GM19395 (cell line): Measurements from ENCODE around the gene SYK.
"Not testable (repeated sequence)": the region's sequence is repeated elsewhere in the genome, so short reads cannot be mapped to it uniquely, and the experiment has no call there.

ENCODE experiments used
- ATAC-seq: cut with Tn5 transposase; IDR thresholded peaks from one replicate; pipeline ENCODE4 v1.9.1; 2021; ENCODE audit warnings: mild to moderate bottlenecking, moderate library complexity; ENCODE audit not compliant: unreplicated experiment

The SYK gene

DNA sequence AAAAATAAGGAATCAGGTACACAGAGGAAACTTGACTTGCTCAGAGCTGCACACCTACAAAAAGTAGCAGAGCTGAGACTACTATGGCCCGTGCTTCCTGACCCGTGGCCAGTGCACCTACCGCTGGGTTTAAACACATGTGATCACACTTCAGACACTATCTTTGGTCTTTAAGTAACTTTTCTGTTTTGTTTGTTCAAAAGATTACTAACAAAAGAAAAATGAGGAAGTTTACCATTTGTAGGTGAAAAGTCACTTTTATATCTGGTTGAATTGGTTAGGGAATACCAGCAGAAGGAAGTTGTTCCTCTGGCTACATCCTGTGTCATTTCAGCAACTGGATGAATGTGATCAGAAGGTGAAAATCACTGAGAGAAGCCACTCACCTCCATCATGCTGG is 6.5 kb upstream of the SYK start:
- ATAC-seq, result peak; percentile 48

DNA sequence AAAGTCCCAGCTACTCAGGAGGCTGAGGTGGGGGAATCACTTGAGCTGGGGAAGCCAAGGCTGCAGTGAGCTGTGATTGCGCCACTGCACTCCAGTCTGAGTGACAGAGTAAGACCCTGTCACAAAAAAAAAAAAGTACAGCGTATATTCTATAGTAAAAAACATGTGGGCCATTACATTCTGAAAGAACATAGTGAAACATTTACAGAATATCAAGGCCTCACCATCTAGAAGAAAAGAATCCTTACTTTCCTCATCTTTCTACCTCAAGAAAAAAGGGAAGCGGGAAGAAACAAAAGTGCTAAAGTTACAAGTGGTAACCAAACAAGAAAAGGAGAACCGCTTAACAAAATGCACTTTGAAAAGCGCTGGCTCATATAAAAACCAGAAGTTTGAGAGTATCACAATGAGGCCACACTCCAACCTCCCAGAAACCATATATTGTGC is 5.7 kb upstream of the SYK start:
- ATAC-seq, result peak; percentile 41

DNA sequence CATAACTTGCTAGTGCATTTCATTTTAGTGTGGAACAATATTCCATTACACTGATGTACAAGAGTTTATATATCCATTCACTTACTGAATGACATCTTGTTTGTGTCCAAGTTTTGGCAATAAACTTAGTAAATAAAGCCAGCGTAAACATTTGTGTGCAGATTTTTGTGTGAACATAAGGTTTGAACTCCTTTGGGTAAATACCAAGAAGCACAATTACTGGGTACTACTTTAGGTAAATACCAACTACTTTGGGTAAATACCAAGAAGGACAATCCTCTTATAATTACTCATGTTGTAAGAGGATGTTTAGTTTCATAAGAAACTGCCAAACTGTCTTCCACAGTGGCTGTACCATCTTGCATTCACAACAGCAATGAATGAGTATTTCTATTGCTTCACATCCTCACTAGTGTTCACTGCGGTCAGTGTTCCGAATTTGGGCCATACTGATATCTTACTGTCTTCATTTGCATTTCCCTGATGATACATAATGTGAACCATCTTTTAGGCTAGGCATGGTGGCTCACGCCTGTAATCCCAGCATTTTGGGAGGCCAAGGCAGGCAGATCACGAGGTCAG is 2.3 kb upstream of the SYK start:
- no peak for ATAC-seq

DNA sequence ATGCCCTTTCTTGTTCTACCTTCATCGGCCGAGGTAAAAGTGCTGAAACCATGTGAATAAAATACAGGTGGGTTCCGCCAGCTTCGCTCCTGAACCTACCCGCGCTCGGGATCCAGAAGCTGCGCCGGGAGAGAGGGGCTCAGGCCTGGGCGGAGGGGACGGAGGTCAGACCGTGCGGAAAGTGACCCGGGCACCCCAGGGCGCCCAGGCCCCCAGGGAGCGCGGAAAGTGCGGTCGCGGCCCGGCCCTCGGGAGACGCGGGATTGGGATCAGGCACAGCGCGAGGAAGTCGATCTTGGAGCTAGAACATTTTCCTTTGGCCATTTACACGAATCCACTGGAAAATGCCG is 329 bp downstream of the SYK start:
- peak; percentile 10 for ATAC-seq

DNA sequence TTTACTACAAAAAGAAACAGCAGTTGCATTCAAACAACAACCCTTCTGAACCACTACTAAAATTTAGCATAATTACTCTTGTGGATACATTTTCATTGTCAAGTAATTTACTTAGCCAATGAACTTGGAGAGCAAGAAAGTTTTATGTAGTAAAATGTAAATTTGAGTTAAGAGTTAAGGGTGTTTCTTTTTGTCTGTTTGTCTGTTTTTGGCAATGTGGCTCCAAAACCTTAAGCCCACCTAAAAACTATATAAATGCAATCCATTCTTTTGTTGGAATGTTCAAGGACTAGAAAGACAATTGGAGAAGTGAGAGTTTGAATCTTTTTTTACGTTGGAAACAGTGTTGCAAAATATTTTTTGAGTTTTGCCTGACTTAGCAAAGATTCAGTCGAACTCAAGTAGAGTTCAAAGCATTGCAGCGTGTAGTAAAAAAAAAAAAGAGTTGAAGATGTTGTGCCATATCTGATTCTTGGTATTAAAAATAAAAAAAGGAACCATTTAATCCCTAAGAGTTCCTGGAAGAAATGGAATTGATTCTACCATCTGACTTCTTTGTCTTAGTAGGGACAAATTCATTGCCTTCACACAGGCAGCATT is 867 bp downstream of the SYK start:
- no peak for ATAC-seq

DNA sequence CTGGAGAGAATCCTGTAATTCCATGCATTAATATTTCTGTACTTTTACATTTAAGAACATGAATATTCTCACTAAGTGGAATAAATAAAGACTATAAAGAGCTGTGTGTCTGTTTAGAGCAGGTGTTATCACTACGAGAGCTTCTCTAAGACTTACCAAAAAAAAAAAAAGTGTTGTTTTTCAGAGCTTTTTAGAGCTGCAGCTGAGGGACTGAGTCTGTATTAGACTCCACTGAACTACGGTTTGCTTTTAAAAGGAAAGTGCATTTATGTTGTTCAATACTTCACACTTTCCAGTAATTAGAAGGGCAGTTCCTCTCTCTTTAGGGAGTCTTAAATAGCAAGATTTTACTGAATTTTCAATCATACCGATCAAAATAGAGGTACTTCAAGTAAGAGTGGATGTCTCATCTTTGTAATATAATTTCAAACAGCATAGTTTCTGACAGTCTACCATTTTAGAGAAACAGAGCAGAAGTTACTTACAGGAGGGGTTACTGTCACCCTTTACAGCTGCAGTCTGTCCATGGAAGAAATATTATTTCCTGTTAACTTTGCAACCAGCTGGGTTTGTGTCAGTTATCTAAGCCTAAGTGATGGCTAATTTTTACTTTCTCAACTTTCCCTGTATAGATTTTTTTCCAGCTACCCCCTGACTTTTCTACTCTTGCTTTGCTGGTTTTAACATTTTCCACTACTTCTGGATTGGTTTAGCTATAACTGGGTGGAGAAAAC is 2.4 kb downstream of the SYK start:
- peak; percentile 26 for ATAC-seq

DNA sequence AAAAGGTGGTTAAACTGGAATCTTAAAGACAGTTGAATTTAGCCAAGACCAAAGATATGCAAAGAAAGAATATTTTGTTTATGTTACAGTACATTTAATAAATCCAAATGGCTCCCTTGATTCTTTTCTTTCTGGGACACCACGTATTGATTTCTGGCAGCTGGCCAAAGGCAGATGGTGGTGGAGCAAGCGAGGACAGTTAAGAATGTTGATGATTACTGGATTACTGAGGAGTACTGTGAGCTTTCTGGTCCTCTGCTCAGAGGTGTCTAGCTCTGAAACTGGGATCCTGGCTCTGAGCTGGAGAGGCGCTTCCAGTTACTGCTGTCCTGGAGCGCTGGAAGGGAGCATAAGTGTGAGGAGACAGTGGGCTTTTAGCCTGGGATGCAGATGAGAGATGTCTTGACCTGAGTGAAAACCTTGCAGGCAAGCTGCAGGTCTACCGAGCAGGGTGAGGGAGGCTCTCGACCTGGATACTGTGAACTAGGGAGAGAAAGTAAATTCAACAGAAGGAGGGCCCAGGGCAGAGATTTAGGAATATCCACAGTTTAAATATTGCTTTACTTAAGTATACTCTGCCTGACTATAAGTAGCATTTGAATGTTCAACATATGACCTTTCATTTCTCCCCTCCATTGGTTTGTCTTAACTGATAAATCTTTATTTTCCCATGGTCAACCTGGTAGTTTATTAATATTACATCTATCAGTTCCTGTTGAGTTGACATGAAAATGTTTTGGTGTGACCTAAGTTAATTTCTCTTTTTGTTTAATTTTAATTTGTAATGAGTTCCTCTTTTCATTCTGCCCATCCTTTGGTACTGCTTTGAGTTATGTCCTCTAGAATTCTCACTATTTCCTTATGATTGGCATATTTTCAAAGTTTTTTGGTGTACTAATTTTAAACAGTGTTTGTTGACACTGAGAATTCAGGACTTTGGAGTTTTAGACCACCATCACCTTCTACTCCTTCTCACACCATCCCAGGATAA is 3.7 kb downstream of the SYK start:
- no peak for ATAC-seq

DNA sequence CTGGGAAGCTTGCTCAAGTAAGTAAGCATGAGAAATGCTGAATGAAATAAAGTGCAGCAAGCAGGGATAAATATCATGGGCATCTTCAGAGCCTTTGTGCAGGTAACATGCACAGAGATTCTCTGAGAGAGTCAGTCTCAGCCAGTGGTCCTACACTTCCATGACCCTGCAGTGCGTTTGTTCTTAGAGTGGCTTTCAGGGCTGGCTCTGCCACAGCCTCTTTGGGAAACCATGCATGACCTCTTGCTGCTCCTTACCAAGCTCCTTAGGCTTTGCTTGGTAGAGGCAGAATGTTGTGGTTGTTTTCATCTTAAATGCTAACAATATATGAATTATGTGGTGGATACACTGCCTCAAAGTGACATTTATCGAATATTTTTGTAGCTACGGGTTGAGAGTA is 5.4 kb downstream of the SYK start:
- no peak for ATAC-seq

DNA sequence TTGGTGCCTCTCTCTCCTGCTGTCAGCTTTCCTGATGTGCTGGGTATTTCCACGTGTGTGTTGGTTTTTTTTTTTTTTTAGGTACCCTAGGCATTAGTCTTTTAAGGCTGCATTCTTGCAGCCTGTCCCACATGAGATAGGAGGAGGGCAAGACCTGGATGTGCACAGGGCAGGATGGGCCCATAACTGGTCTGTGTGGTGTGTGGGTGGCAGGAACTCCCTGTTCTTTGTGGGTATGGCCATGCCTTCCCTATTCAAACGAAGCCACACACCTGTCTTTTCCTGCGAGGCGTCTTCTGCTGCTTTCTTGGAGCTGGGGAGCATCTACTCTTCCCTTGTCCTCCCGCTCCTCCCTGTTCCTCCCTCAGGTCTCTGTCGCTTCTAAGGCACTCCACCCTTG is 6.8 kb downstream of the SYK start:
- no peak for ATAC-seq

DNA sequence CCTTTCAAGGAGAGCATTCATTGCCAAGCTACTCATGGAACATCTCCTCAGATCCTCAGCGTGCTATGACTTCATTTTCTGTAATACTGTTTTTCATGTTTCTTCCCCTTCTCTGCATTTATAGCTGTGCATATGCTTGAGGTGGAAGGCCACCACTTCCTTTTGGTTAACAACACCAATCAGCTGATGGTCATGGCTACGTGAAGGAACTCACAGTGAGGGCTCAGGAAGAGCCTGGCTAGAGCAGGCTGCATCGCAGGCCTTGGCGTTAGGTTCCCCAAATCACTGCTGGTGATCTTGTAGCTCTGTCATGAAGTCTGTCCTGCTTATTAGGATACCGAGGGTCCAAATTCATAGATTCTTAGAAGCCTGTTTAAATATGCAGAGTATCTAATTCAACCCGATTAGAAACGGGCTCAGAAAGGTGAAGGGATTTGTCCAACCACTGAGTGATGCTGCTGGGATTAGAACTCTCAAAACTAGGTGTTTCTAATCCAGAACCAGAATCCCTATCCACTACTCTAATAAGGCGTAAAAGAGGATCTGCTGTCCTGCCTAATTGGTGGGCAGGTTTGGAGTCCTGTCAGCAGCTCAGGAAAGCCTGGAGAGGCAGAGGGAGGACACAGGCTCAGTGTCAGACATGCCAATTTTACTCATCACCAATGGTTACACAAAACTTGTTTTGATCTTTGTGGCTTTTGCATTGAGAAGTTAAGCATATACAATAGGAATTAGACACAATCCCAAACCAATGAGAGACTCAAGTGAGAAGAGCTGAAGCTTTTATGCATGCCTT is 7.5 kb downstream of the SYK start:
- ATAC-seq, result peak; percentile 44

DNA sequence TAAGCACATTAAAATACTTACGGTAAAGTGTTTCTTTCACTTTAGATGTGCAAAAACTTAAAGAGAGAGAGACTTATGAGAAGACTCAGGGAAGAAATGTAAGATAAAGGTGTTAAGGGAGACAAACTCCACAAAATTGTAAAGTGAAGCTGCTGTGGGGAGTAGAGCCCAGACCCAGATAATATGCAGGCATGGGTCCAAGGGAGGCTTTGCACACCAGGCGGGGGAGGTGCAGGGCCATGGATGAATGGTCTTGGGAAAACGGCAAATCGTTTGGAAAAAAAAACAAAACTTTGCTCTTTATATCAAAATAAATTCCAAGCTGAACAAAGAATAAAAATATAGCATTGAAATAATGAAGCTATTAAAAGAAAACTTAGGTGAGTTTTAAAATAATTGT is 9.1 kb downstream of the SYK start:
- no peak for ATAC-seq

DNA sequence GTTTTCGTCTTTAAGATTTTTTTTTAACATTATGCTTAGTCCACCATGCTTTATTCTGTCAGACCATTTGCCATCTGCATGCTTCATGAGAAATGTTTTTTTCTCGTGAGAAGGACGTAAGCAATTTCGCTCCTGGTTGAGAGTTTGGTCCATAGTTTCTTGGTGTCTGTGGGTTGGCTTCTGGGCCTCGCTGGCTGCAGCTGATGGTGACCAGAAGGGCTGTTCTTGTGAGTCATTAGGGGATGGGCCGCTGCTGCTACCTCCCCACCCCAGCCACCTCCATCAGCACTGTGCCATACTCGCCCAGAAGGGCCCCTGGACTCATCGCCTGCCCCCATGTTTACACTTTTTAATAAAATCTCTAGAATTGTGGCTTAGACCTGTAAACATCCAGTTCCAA is 11.4 kb downstream of the SYK start:
- ATAC-seq, result no peak

DNA sequence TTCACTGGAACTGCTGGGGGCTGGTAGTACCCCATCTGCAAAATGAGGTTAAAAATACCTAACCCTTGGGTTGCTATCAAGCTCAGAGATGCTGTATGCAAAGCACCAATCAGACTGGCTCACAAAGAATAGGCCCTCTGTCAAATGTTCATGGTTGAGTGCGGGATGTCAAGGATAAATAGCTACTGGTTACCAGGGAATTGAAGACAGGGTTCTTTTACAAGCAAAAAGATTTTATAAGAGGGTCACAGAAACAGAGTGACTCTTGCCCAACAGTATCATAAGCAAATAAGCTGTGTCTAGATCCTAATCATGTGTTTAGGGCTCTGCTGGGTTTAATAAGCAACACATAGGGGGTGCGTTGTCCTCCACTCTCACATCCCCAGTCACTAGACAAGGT is 11.9 kb downstream of the SYK start:
- ATAC-seq, result no peak

DNA sequence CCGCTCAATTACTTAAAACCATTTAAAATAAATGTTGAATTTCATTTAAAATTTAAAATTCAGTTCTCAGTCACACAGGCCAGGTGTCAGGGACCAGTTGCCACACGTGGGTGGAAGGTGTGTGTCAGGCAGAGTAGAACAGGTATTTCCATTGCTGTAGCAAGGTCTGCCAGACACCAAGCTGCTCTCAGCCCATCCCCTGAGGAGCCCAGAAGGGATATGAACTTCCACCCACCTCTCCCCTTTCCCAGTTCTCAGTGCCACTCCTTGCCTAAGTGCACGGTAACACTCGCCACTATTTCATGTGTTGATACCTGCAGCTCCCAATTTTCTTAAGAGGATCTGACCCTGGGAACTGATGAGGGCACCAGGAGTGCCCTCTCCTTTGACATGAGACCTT is 12.7 kb downstream of the SYK start:
- ATAC-seq, result no peak

DNA sequence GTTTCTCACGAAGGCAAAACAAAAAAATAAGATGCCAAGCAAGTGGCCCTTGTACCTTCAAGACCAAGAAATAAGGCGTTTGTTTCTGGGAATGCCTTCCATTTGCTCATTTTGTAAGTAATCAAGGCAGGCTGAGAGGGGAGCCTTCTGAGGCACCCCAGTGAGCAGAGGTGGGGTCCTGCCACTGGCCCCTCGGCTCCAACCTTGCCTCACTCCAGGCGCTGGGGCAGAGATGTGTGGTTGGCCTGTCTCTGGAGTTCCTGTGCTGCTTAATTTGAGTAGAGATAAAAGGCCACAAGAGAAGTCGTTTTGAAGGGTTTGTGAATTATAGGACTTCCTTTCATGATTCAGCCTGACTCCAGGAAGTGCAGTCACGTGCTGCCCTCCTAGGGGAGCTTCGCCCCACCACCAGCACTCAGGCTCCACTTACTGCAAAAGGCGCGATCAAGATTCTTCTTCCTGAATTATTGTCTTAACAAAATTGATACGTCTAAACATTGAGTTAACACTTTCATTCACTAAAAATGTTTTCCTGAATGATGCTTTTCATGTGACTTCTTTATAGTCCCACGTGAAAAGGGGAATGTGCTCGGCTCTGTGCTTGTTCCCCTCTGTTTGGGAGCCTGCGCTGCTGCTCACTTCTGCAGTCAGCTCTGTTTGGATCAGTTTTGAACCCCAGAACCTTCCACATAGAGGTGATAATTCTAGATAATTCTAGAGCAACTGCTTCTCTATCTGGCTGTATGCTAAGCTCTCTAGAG is 13.7 kb downstream of the SYK start:
- ATAC-seq, result peak; percentile 55

DNA sequence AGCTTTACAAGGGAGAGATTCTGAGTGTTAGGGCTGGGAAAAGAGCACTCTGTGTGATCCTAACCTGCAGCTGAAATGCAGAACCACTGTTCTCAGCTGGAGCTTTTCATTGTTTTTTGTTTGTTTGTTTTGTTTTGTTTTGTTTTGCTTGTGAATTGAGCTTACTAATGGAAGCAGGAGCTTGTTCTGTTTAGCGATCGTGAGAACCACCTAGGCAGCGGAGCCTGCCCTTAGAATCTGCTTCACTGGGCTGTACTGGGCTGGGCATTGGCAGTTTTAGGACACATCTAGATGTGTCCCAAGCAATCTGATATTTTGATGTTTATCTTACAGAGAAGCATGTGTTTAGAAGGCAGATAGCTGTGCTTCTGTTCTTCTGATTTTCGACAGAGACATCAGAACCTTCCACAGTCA is 14.3 kb downstream of the SYK start:
- peak; percentile 32 for ATAC-seq

DNA sequence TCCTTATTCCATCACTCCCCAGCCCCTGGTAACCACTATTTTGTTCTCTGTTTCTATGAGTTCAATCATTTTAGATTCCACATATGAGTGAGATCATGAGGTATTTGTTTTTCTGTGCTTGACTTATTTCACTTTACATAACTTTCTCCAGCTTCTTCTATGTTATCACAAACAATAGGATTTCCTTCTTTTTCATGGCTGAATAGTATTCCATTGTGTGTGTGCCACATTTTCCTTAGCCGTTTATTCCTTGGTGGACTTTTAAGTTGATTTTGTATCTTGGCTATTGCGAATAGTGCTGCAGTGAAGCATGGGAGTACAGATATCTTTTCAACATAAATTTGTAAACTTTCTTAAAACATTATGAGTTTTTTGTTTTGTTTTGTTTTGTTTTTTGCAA is 15.1 kb downstream of the SYK start:
- ATAC-seq, result no peak

DNA sequence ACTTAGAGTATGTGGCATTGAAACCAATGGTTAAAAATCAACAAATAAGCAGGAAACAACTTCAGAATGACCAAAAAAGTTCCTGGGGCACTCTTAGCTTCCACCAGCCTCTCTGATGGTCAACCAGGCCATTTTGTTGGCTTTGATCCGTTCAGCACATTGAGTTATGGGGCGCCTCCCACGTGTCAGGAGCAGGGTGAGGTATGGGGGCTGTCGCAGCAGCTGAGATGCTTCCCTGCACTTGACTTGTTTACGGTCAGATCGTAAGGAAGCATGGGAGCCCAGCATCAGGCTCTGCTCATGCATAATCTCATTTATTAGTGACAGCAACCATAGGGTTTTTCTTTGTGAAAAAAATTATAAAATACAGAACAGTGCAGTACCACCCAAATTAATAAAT is 16.7 kb downstream of the SYK start:
- ATAC-seq, result no peak

DNA sequence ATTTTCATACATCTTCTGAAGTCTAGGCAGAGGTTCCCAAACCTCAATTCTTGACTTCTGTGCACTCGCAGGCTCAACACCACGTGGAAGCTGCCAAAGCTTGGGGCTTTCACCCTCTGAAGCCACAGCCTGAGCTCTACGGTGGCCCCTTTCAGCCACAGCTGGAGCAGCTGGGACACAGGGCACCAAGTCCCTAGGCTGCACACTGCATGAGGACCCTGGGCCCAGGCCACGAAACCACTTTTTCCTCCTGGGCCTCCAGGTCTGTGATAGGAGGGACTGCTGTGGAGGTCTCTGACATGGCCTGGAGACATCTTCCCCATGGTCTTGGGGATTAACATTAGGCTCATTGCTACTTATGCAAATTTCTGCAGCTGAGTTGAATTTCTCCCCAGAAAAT is 18.8 kb downstream of the SYK start:
- ATAC-seq, result not testable (repeated sequence)

DNA sequence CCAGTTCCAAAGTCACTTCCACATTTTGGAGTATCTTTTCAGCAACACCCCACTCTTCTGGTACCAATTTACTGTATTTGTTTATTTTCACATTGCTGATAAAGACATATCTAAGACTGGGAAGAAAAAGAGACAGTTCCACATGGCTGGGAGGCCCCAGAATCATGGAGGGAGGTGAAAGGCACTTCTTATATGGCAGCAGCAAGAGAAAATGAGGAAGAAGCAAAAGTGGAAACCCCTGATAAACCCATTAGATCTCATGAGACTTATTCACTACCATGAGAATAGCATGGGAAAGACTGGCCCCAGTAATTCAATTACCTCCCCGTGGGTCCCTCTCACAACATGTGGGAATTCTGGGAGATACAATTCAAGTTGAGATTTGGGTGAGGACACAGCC is 19.6 kb downstream of the SYK start:
- ATAC-seq, result not testable (repeated sequence)
